ENCODE data around the gene DDX4.
"Not testable (repeated sequence)": the region's sequence is repeated elsewhere in the genome, so short reads cannot be mapped to it uniquely, and the experiment has no call there.

DDX4 gene

GRCh38 chr5:55731848-55732247 lies 6.0 kb upstream of the DDX4 start:
- no peak for DNase-seq

- no peak for DNase-seq
Measured at GRCh38 chr5:55732585-55732984, 5.3 kb upstream of the DDX4 start.

GRCh38 chr5:55734658-55735057 lies 3.2 kb upstream of the DDX4 start:
- no peak for DNase-seq

GRCh38 chr5:55742778-55743177 lies 4.9 kb downstream of the DDX4 start:
- no peak for DNase-seq

GRCh38 chr5:55747778-55748318 lies 10.0 kb downstream of the DDX4 start:
- DNase-seq, result no peak

GRCh38 chr5:55749387-55749786 lies 11.5 kb downstream of the DDX4 start:
- no peak for DNase-seq

GRCh38 chr5:55750063-55750462 lies 12.2 kb downstream of the DDX4 start:
- no peak for DNase-seq

GRCh38 chr5:55750499-55750898 lies 12.6 kb downstream of the DDX4 start:
- no peak for DNase-seq

- DNase-seq, result no peak
Measured at GRCh38 chr5:55758231-55758630, 20.4 kb downstream of the DDX4 start.

- no peak for DNase-seq
Measured at GRCh38 chr5:55758714-55759113, 20.9 kb downstream of the DDX4 start.

- not testable (repeated sequence) for DNase-seq
Measured at GRCh38 chr5:55761721-55762120, 23.9 kb downstream of the DDX4 start.

GRCh38 chr5:55763746-55764420 lies 26.0 kb downstream of the DDX4 start:
- peak; percentile 39 for DNase-seq

- DNase-seq, result no peak
Measured at GRCh38 chr5:55768279-55768678, 30.4 kb downstream of the DDX4 start.

GRCh38 chr5:55771175-55771655 lies 33.4 kb downstream of the DDX4 start:
- DNase-seq, result no peak

- DNase-seq, result no peak
Measured at GRCh38 chr5:55773057-55773456, 35.2 kb downstream of the DDX4 start.

GRCh38 chr5:55777332-55777731 lies 39.5 kb downstream of the DDX4 start:
- no peak for DNase-seq

- DNase-seq, result peak; percentile 5
Measured at GRCh38 chr5:55800924-55801323, 63.1 kb downstream of the DDX4 start.

GRCh38 chr5:55808814-55809213 lies 71.0 kb downstream of the DDX4 start:
- DNase-seq, result peak; percentile 3

GRCh38 chr5:55815939-55816338 lies 78.1 kb downstream of the DDX4 start:
- not testable (repeated sequence) for DNase-seq

- no peak for DNase-seq
Measured at GRCh38 chr5:55816342-55816741, 78.5 kb downstream of the DDX4 start.

- no peak for DNase-seq
Measured at GRCh38 chr5:55817030-55817429, 79.2 kb downstream of the DDX4 start.

- no peak for DNase-seq
Measured at GRCh38 chr5:55820488-55820887, 82.6 kb downstream of the DDX4 start.

- no peak for DNase-seq
Measured at GRCh38 chr5:55821731-55822512, 84.1 kb downstream of the DDX4 start.

- no peak for DNase-seq
Measured at GRCh38 chr5:55823151-55823796, 85.4 kb downstream of the DDX4 start.

Measured in CD4-positive, alpha-beta T cell treated with Interleukin-21 for 1 hour (primary cell).